Urinary bladder (tissue), 4 donors: ENCODE measurements around the gene C12orf75. TPM values are rescaled to one million over a fixed set of nuclear protein-coding genes. Genes with fewer than 3 reads are reported as not detected.
"Not testable (repeated sequence)": the region's sequence is repeated elsewhere in the genome, so short reads cannot be mapped to it uniquely, and the experiment has no call there.

ENCODE experiments used
- DNase-seq: peaks from one replicate; pipeline ENCODE4 v3.0.0-alpha.2; 2015; ENCODE audit errors: extremely low spot score
- H3K27ac ChIP-seq: one replicate; pipeline ENCODE4 v1.5.1; 2013; ENCODE audit warnings: low read depth, mild to moderate bottlenecking, moderate library complexity
- H3K36me3 ChIP-seq: one replicate; pipeline ENCODE4 v1.6.1; 2013; ENCODE audit warnings: mild to moderate bottlenecking, moderate library complexity; ENCODE audit not compliant: insufficient read depth
- H3K4me1 ChIP-seq: one replicate; pipeline ENCODE4 v1.6.1; 2013; ENCODE audit warnings: mild to moderate bottlenecking, moderate library complexity; ENCODE audit not compliant: insufficient read depth
- H3K4me3 ChIP-seq: one replicate; pipeline ENCODE4 v1.5.1; 2013; ENCODE audit warnings: low read depth, low read length
- WGBS: extraction: QIAGEN DNeasy Blood & Tissue Kit; methylation state at CpG from one replicate; pipeline ENCODE4 v1.1.7; 2013; 5-methylcytosine and 5-hydroxymethylcytosine counted together
- polyA plus RNA-seq: library from polyadenylated mRNA; stranded (reverse); fragments of 200-250 nt; gene quantifications from one replicate; pipeline ENCODE4 v1.2.3, GENCODE V29; 2013
- total RNA-seq: library from RNA; depleted of rRNA; stranded (reverse); fragments of >200 nt; gene quantifications from one replicate; pipeline ENCODE4 v1.2.3, GENCODE V29; 2014
- donor health status: healthy with polysubstance abuse.
- donor health status: healthy.

Gene C12orf75
- total and polyA plus RNA-seq, 2 donors = 4.2 to 21.7 TPM

DNA sequence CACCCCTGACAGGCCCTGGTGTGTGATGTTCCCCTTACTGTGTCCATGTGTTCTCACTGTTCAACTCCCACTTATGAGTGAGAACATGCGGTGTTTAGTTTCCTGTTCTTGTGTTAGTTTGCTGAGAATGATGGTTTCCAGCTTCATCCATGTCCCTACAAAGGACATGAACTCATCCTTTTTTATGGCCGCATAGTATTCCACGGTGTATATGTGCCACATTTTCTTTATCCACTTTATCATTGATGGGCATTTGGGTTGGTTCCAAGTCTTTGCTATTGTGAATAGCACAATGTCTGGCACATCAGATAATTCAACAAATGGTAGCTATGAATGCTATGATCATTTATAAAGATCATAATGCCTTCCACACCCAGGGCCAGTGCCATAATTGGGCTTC, 73.6 kb downstream of the C12orf75 start:
- WGBS = 96% methylated on average over 3 of the region's 3 CpGs
- not testable (repeated sequence) for H3K4me3 ChIP-seq, H3K36me3 ChIP-seq, H3K27ac ChIP-seq, DNase-seq, H3K4me1 ChIP-seq

DNA sequence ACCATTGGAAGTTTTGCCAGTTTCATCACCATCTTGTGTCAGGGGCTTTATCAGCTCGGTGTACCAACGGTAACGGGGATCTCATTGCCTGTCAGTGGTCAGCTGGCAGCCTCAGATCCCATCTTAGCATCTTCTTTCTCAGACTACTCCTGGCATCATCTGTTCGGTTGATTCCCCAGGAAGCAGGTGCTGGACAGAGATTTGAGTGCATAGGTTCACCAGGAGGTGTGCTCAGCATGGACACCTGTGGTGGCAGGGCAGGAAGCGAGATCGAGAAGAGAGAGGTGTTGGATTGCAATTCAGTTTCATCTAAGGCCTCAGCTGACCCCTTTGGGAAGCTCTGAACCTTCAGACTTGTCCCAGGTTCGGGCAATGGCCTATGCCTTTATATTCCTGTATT, 76.0 kb downstream of the C12orf75 start:
- no peak for DNase-seq
- WGBS = 94% methylated on average over 7 of the region's 7 CpGs
- H3K4me1 ChIP-seq = no peaks in the 10 kb centered on the region

DNA sequence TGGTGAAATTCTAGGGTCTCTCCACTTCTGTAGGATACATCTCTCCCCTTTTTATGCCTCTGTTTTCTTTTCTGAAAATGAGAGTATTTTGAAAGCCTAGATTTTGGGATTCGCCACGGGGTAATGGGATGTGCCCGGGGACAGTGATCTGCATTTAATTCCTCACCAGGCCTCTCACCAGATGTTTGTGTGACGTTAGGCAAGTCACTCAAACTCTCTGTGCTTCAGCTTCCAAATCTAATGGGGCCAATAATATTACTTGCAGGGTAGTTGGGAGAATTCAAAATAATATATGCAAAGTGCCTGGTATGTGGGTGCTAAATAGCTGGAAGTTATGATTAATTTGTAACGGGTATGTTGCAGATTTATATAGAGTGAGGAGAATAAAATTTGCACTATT, 78.8 kb downstream of the C12orf75 start:
- DNase-seq = no peak
- Histone ChIP-seq H3K4me3 (no peak overlapping the region), H3K4me1 (no peaks in the 10 kb centered on the region), H3K36me3 (no peaks in the 10 kb centered on the region), H3K27ac (no peak overlapping the region)
- WGBS = 87% methylated on average over 5 of the region's 5 CpGs

More for the DNA sequence above, 76.0 kb downstream of the C12orf75 start:
- Histone ChIP-seq H3K36me3 (no peaks in the 10 kb centered on the region), H3K27ac (no peak overlapping the region), H3K4me3 (no peak overlapping the region)

- WGBS = 27% methylated on average over 8 of the region's 8 CpGs
- Histone ChIP-seq H3K4me3 (no peak overlapping the region), H3K27ac (no peak overlapping the region), H3K36me3 (no peaks in the 10 kb centered on the region), H3K4me1 (no peaks in the 10 kb centered on the region)
- peak; percentile 33 for DNase-seq
Observed at GRCh38 chr12:105409801-105410471, 79.4 kb downstream of the C12orf75 start.

GRCh38 chr12:105413911-105414487, 83.5 kb downstream of the C12orf75 start:
- Histone ChIP-seq H3K4me3 (no peak overlapping the region), H3K4me1 (no peaks in the 10 kb centered on the region), H3K27ac (no peak overlapping the region), H3K36me3 (no peaks in the 10 kb centered on the region)
- DNase-seq = no peak
- WGBS = 92% methylated on average over 7 of the region's 7 CpGs

- 44% methylated on average over 4 of the region's 4 CpGs for WGBS
- Histone ChIP-seq H3K4me1 (no peaks in the 10 kb centered on the region), H3K4me3 (no peak overlapping the region), H3K27ac (no peak overlapping the region), H3K36me3 (no peaks in the 10 kb centered on the region)
- DNase-seq = no peak
Observed at GRCh38 chr12:105417732-105418131, 87.2 kb downstream of the C12orf75 start.

DNA sequence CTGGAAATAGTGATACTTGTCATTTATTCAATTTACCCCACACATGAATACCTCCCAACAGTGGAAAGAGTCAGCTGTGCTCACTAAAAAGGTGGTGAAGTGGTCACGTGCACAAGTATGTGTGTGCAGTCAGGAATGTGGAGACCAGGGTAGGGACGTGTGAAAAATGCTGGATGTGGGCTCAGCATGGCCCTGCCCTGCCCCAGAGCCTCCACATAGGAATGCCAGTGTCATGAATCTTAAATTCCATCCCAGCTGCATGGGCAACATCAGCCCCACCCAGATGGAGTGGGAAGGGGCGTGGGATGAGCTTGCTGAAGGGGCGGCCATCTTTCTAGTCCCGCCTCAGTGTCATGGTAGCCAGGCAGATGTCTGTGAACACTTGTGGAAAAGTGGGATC, 87.7 kb downstream of the C12orf75 start:
- H3K36me3 ChIP-seq = no peaks in the 10 kb centered on the region
- 73% methylated on average over 5 of the region's 5 CpGs for WGBS
- no peak overlapping the region for H3K4me3 ChIP-seq
- H3K4me1 ChIP-seq = no peaks in the 10 kb centered on the region
- no peak for DNase-seq
- H3K27ac ChIP-seq = no peak overlapping the region

DNA sequence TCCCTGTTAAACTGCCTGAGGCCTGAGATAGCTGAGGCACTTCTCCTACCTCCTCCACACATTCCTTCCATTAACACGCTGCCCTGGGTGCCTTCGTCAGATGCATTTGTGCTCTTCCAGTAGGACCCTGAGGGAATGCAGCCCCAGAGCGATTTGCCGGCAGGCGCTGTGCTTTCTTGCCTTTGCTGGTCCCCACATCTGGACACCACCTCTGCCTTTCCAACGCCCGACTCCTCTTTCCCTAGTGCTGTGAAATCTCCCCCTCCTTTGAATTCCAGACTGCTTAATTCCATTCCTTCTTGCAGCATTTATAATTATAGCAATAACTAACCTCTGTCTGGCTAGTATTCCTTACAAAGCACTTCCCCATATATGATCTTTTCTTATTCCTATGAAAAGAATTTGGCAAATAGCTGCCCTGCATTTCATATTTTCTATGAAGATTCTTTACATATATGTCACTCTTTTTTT, 88.4 kb downstream of the C12orf75 start:
- no peak for DNase-seq
- Histone ChIP-seq H3K4me3 (no peak overlapping the region), H3K36me3 (no peaks in the 10 kb centered on the region), H3K4me1 (no peaks in the 10 kb centered on the region), H3K27ac (no peak overlapping the region)
- 72% methylated on average over 7 of the region's 7 CpGs for WGBS

GRCh38 chr12:105419606-105420005, 89.1 kb downstream of the C12orf75 start:
- H3K36me3 ChIP-seq = no peaks in the 10 kb centered on the region
- 96% methylated on average over 3 of the region's 3 CpGs for WGBS
- no peaks in the 10 kb centered on the region for H3K4me1 ChIP-seq
- H3K4me3 ChIP-seq = no peak overlapping the region
- no peak overlapping the region for H3K27ac ChIP-seq
- no peak for DNase-seq

GRCh38 chr12:105420046-105420445, 89.6 kb downstream of the C12orf75 start:
- no peak for DNase-seq
- Histone ChIP-seq H3K36me3 (no peaks in the 10 kb centered on the region), H3K4me1 (no peaks in the 10 kb centered on the region), H3K4me3 (no peak overlapping the region), H3K27ac (no peak overlapping the region)
- WGBS = 86% methylated on average over 5 of the region's 5 CpGs

- Histone ChIP-seq H3K4me1 (no peaks in the 10 kb centered on the region), H3K4me3 (no peak overlapping the region), H3K36me3 (no peaks in the 10 kb centered on the region), H3K27ac (no peak overlapping the region)
- no peak for DNase-seq
Observed at GRCh38 chr12:105420659-105421240, 90.3 kb downstream of the C12orf75 start.

Other genes with a start within 250 kb of the C12orf75 start
- gene ALDH1L2, start 246.2 kb upstream of the C12orf75 start, total RNA-seq = 27.7 TPM
- gene ALDH1L2, start 246.2 kb upstream of the C12orf75 start, polyA plus RNA-seq = 7.8 TPM
- 209 TPM for gene WASHC4, start 223.0 kb upstream of the C12orf75 start, total RNA-seq
- gene WASHC4, start 223.0 kb upstream of the C12orf75 start, polyA plus RNA-seq = 18.3 TPM
- 51.0 TPM for gene APPL2, start 94.5 kb upstream of the C12orf75 start, total RNA-seq
- 14.6 TPM for gene APPL2, start 94.5 kb upstream of the C12orf75 start, polyA plus RNA-seq